ENCODE measurements around the gene SULT1E1.

DNA sequence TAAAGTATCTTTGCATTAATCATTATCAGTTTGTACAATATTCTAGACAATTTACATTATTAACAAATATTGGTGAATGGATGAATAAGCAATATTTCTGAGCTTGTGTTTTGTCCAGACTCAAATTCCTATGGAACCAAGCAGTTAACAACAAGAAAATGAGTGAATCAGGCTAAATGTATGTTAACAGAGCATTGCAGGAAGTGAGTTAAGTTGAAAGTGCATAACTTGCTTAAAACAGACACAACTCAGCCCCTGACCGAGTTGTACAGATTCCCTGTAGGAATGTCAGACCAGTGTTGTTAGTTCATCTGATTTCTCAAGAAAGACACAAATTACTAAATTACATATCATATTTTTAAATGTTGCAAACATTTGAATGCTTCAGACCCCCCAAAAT lies 47.2 kb upstream of the SULT1E1 start:
- TF ChIP-seq GABPA (IDR thresholded peaks at IDR 0.05 in 1 of 2, conservative IDR thresholded peaks at IDR 0.05 in 1 of 2): no peak
- no peak for TF ChIP-seq YY1 (IDR thresholded peaks at IDR 0.05)
- TF ChIP-seq, protein P1, sequence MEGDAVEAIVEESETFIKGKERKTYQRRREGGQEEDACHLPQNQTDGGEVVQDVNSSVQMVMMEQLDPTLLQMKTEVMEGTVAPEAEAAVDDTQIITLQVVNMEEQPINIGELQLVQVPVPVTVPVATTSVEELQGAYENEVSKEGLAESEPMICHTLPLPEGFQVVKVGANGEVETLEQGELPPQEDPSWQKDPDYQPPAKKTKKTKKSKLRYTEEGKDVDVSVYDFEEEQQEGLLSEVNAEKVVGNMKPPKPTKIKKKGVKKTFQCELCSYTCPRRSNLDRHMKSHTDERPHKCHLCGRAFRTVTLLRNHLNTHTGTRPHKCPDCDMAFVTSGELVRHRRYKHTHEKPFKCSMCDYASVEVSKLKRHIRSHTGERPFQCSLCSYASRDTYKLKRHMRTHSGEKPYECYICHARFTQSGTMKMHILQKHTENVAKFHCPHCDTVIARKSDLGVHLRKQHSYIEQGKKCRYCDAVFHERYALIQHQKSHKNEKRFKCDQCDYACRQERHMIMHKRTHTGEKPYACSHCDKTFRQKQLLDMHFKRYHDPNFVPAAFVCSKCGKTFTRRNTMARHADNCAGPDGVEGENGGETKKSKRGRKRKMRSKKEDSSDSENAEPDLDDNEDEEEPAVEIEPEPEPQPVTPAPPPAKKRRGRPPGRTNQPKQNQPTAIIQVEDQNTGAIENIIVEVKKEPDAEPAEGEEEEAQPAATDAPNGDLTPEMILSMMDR (IDR thresholded peaks at IDR 0.05; ENCODE audit: low read depth, low read length, missing input control): no peak
- TF ChIP-seq SP1 (IDR thresholded peaks at IDR 0.05): no peak
